ENCODE data around the gene RAI14.

DNA sequence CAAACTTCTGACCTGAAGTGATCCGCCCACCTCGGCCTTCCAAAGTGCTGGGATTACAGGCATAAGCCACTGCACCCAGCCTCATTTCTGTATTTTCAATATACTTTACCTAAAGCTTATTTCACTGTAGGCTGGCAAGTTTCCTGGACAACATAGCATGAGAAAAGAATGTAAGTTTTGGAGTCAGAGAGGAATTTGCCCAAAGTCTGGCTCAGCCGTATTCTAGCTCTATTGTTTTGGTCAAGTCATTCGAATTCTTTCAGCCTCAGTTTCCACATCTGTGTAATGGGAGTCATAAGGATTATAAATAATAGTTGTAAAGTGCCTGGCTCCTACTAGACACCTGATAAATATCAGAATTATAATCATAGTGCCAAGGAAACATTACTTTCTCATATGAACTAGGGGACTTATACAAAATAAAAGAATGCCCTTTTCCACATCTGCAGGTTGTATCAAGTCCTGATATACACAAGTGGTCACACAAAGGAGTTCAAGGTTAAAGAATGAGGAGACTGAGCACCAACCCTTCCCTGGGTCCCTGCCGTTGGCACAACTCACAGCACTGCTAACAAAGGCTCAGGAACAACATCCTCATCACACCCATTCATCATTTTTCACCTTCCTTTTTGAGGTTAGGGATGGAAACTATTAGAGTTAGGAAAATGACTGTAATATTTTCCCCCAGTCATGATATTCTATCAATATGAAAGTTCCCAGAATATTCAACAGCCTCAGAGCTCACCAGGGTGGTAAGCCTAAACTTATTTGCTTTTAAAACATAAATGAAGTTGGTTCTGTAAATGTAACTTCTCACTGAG is 34.6 kb upstream of the RAI14 start:
- TF ChIP-seq POLR2A (IDR thresholded peaks at IDR 0.05; ENCODE audit: low read depth, low read length): no peak
- no peak for TF ChIP-seq POLR2AphosphoS5 (IDR thresholded peaks at IDR 0.05; ENCODE audit: low read depth, low read length)

All from GM12892 (cell line).